Stimulated activated CD8-positive, alpha-beta memory T cell treated with anti-CD3 and anti-CD28 coated beads, Interleukin-2, amount 100 ng/mL, for 1 hour (primary cell): ENCODE results near the gene ZNF710.
"Not testable (repeated sequence)": the region's sequence is repeated elsewhere in the genome, so short reads cannot be mapped to it uniquely, and the experiment has no call there.

Experiments used
- DNase-seq, 2 donors: peaks; one replicate each; pipeline ENCODE4 v3.0.0-alpha.2; 2020; ENCODE audit warnings: low read depth in 2 of 2

ZNF710 gene, protein sequence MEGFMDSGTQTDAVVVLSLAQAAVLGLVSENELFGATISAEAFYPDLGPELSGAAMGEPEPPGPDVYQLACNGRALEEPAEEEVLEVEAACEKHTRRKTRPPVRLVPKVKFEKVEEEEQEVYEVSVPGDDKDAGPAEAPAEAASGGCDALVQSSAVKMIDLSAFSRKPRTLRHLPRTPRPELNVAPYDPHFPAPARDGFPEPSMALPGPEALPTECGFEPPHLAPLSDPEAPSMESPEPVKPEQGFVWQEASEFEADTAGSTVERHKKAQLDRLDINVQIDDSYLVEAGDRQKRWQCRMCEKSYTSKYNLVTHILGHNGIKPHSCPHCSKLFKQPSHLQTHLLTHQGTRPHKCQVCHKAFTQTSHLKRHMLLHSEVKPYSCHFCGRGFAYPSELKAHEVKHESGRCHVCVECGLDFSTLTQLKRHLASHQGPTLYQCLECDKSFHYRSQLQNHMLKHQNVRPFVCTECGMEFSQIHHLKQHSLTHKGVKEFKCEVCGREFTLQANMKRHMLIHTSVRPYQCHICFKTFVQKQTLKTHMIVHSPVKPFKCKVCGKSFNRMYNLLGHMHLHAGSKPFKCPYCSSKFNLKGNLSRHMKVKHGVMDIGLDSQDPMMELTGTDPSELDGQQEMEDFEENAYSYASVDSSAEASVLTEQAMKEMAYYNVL

DNA sequence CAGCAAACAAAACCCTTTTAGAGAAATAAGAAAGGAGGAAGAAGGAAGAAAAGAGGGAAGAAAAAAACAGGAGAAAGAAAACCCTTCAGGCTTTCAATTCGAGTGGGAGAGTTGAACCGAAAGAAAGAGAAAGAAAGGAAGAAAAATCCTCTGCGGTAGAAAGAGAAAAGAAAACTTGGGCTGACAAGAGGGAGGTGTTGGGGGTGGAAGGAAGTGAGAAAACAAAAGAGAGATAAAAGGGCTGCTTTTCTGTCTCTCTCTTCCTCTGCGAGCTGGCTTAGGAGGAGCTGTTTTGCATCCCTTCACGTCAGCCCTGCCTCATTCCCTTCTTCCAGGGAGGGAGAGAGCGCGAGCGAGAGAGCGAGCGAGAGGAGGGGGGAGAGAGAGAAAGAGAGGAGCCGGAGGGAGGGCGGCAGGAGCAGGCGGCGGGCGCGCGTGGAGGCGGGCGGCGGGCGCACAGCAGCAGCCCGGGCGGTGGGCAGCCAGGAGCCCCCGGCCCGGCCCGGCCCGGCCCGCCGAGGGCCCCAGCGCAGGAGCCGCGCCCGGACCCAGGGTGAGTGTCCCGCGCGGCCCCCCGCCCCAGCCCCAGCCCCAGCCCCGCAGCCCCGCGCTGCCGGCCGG lies at the start of gene ZNF710:
Gene ZNF710, plus strand, starts transcription at position 263 of the 621 bp plus-strand sequence. CDS start 65,814 bp downstream, outside the sequence.
- no peak for DNase-seq

DNA sequence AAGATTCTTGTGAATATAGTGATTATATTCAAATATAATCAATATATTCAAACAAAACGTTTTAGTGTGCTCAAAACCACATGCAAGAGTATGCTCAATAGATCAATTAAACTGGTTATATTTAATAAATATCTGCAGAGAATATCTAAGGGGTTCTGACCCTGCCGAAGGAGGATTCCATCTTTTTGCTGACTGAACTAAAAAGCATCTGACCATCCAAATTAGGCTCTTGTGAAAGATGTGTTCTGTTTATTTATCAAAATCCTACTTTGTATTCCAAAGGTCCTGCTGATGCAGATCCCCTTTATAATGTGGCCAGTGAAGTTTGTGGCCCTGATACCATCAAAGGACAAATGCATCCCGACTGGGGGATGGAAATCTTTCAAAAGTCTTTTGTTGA lies 46.6 kb upstream of the ZNF710 start:
- DNase-seq = no peak

DNA sequence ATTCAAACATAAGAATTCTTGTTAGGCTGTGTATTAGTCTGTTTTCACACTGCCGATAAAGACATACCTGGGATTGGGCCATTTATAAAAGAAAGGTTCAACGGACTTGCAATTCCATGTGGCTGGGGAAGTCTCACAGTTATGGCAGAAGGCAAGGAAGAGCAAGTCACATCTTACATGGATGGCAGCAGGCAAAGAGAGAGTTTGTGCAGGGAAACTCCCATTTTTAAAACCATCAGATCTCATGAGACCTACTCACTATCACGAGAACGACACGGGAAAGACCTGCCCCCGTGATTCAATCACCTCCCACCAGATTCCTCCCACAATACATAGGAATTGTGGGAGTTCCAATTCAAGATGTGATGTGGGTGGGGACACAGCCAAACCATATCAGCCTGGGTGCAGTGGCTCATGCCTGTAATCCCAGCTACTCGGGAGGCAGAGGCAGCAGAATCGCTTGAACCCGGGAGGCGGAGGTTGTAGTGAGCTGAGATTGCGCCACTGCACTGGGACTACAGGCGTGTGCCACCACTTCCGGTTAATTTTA lies 45.6 kb upstream of the ZNF710 start:
- not testable (repeated sequence) for DNase-seq

DNA sequence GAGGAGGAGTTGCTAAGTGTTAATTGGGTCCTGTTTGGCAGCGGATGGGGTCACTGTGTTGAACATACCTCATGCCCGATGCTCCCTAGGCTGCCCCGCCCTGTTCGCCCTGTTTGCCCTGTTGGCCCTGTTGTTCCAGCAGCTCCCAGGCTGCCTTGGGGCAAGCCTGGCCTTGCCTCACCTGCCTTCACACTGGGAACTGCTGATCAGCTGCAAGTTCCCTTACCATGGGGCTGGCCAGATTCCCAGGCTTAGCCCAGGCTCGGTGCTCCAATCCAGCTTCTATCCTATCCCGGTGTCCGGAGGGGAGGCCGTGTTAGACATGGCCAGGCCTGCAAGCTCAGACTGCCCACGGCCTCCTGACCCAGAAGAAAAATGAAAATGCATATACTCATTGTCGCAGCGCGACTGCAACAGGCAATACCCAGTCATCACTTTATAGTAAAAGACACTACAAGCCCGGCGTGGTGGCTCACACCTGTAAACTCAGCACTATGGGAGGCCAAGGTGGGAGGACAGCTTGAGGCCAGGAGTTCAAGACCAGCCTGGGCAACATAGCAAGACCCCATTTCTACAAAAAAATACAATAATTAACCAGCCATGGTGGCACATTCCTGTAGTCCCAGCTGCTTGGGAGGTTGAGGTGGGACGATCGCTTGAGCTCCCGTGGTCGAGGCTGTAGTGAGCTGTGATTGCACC lies 42.9 kb upstream of the ZNF710 start:
- no peak for DNase-seq

DNA sequence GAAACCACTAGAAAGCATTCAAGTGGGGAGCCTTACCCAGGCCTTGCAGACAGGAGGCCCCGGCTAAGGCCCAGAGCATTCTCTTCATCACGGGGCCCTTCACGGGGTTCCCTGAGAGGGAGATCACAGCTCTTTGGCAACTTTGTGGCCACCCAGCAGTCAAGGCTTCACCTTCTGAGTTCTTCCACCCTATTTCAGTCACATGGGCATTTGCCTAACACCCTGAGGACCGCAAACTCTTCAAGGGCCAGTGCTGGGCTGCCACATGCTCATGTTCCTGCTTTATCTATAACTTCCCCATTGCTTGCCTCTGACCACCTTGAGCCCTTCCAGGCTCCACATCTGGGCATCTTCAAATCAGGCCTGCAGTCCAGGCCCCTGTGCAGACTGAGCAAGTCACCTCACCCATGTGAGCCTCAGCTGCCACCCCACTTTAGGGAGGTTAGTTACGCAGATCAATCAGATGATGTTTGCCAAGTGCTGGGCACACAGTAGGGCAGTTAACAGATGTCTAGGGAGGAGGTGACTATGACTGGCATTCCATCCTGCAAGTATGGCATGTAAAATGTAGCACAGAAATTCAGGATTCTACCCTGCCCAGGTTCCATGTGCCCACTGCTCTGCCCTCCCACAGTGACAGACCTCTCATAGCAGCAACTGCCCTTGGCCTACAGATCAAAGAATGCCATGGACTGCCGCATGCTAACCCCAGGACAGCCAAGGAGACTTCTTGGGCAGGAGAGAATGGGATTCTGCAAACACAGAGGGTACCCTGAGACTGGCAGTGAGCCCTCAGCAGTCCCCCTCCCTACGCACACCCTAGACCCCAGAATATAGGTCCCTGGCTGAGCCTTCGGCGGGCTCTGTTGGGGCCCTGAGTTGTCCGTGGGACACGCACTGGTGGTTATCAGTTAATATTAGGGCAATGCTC lies 37.6 kb upstream of the ZNF710 start:
- no peak for DNase-seq

DNA sequence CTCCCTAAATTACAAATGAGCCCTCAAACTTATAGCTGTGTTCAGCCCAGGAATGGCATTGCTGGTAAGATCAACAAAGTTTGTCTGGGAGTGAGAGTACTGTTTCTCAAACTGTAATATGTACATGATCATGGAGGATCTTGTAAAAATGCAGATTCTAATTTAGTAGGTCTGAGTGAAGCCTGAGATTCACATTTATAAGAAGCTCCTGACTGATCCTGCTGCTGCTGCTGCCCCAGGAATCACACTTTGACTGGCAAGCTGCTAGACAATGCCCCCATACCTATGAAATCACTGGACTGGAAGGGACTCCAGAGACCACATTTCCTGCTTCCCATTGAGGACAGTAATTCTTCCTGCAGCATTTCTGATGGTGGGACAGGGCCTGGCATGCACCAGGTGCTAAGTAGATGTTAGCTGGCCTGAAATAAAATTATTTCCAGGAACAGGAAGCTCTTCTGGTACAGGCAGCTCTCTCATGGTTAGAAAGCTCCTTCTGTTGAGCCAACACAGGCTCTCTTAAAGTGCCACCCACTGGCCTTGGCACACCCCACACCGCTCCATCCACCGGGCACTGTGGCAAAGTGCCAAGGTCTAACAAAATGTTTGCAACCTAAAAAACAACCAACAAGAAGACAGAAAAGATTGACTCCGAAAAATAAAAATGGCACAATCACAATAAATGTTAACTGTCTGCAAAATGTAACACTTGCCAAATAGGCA lies 36.7 kb upstream of the ZNF710 start:
- no peak for DNase-seq

DNA sequence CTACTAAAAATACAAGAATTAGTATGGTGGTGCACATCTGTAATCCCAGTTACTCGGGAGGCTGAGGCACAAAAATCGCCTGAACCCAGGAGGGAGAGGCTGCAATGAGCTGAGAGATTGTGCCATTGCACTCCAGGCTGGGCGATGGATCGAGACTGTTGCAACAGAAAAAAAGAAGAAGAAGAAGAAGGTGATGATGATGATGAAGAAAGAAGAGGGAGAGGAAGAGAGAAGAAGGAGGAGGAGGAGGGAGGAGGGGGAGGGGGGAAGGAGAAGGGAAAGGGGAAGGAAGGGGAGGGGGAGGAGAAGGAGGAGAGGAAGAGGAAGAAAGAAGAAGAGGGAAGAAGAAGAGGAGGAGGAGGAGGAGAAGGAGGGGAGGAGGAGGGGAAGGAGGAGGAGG lies 33.2 kb upstream of the ZNF710 start:
- no peak for DNase-seq

DNA sequence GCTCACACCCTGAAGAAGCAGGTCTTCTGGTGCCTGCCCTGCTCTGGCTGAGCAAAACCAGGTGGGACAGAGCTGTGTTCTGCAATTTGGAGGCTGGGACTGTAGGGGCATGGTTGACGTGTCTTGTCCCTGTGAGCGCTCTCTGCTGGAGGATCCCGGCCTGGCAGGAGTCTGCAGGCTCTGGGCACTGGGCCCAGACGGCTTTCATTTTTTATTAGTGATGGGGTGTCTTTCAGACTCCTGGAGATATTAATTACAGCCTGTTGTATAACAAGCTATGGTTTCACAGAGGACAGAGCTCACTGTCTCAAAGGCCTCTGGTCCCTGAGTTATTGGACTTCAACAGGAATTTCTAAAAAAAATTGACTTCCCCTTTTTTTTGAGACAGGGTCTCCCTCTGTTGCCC lies 29.5 kb upstream of the ZNF710 start:
- DNase-seq = no peak

DNA sequence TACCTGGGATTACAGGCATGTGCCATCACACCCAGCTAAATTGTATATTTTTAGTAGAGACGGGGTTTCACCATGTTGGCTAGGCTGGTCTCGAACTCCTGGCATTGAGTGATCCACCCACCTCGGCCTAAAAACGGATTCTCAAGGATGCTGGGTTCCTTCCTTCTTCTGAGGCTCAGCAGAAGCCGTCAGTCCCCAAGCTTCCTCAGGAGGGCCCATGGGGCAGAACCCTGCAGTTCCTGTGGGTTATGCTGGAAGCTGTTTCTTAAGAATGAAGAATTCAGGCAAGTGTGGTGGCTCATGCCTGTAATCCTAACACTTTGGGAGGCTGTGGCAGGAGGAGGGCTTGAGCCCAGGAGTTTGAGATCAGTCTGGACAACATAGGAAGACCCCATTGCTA lies 29.0 kb upstream of the ZNF710 start:
- DNase-seq = no peak

DNA sequence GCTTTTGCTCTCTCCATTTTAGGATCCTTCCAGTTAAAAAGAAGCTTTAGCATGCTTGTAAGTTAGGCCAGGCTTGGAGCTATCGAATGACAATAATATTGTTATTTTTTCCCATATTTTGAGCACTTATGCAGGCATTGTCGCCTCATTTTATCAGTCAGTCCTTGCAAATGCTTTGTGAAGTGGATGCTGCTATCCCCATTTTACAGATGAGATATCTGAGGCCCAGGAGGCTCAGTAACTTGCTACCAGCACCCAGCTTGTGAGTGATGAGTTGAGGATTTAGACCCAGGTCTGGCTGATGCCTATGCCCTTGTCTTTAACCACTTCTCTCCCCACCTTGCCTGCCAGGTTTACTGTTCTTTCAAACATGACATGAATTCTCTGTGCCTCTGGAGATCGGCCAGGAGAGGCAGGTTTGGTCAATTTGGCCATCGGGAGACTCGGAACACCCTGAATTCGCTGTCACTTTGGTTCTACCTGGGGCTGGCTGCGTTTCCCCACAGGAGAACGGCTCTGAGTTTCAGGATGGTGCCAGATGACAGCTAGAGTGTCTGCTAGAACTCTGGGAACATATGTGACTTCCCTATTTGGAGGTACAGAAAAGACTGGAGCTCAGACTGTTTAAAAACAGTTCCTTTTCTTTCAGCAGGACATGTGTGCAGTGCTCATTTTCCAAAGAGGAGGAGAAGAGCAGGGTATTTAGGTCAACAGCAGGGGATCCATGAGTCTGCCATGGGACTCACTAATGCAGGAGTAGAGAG lies 25.5 kb upstream of the ZNF710 start:
- no peak for DNase-seq

DNA sequence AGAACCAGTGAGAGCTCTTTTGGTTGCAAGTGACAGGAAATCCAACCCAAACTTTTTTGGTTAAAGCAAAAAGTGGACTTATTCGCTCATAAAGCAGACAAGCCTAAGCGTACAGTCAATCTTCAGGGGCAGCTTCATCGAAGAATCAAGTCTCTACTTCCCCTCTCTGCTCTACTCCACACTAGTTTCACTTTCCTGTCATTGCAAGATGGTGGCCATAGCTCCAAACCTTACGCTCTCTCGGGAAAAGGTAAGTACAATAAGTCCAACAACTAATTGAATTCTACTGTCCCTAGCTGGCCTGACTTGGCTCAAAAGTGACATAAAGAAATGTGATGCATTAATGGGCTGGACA lies 24.9 kb upstream of the ZNF710 start:
- no peak for DNase-seq

DNA sequence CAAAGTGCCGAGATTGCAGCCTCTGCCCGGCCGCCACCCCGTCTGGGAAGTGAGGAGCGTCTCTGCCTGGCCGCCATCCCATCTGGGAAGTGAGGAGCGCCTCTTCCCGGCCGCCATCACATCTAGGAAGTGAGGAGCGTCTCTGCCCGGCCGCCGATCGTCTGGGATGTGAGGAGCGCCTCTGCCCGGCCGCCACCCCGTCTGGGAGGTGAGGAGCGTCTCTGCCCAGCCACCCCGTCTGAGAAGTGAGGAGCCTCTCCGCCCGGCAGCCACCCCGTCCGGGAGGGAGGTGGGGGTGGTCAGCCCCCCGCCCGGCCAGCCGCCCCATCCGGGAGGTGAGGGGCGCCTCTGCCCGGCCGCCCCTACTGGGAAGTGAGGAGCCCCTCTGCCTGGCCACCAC lies 23.3 kb upstream of the ZNF710 start:
- not testable (repeated sequence) for DNase-seq

DNA sequence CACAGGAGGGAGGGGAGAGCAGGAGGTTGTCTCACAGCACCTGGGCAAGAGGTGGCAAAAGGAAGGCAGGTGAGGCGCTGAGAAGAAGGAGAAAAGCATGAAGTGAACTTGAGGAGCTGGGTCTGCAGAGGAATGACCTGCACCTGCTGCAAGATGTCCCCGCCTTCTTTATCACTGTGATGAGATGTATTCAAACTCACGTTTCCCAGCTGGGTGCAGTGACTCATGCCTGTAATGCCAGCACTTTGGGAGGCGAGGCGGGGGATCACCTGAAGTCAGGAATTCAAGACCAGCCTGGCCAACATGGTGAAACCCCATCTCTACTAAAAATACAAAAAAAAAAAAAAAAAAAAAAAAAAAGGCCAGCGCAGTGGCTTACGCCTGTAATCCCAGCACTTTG lies 22.2 kb upstream of the ZNF710 start:
- DNase-seq = no peak

DNA sequence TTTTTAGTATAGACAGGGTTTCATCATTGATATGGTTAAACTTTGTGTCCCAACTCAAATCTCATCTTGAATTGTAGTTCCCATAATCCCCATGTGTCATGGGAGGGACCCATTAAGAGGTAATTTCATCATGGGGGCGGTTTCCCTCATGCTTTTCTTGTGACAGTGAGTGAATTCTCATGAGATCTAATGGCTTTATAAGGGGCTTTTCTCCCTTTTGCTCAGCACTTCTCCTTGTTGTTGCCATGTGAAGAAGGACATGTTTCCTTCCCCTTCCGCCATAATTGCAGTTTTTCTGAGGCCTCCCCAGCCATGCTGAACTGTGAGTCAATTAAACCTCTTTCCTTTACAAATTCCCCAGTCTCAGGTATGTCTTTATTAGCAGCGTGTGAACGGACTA lies 20.2 kb upstream of the ZNF710 start:
- DNase-seq = no peak

DNA sequence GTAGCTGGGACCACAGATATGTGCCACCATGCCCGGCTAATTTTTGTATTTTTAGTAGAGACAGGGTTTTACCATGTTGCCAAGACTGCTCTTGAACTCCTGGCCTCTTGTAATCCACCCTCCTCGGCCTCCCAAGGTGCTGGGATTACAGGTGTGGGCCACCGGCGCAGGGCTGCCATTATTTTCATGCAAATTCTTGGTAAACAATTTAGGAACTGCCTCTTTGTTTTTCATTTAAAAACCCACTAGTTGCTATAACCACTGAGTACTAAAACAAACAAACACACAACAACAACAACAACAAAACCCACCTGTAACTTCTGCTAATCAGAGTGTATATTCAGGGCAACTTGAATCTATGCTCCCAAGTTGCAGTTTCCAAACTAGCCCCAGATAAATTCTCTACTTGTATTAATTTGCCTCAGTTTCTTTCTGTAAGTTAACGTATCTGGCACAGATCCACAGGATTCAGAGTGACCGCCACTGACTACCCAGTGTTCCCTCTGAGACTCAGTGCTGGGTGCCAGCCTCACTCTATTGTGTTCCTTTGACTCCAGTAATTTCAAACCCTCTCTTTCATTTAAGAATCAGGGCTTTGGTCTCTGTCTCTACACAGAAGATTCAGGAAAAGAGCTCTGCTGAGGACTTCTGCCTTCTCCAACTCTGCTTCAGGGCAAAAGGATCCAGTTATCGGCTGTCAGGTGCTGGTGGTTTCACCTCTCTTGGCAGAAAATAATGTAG lies 18.6 kb upstream of the ZNF710 start:
- DNase-seq = no peak

DNA sequence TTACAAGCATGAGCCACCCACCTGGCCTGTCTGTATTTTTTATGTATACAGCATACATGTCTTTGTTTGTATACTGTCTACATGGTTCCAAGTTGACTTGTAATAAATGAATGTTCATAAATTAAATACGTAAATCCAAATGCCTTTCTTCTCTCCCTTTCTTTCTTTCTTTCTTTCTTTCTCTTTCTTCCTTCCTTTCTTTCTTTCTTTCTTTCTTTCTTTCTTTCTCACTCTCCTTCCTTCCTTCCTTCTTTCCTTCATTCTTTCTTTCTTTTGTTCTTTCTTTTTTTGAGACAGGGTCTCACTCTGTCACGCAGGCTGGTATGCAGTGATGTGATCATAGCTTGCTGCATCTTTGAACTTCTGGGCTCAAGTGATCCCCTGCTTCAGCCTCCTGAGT lies 17.1 kb upstream of the ZNF710 start:
- DNase-seq = no peak

DNA sequence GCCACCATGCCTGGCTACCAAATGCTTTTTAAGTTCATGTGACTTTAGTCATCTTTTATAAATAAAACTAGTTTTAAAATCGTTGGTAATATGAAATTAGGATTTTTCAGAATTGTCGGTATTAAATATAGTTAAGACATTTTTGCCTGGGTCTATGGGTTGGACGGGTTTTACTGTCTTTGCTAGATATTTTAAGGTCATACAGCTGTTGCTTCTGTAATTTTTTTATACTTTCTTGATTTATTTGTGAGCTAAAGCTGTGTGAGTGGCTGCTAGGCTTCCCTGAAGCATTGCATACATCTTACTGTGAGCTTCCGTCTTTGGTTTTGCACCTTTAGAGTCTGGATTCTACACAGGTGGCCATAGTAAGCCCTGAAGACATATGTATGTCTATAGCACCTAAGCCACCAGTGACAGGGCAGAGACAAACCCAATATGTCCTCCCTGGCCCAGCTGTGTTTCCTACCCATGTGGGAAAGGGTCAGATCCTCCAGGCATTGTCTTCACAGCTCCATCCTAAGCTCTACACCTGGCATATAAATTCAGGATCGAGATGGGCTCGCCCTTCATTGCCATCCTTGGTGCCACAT lies 16.6 kb upstream of the ZNF710 start:
- no peak for DNase-seq

DNA sequence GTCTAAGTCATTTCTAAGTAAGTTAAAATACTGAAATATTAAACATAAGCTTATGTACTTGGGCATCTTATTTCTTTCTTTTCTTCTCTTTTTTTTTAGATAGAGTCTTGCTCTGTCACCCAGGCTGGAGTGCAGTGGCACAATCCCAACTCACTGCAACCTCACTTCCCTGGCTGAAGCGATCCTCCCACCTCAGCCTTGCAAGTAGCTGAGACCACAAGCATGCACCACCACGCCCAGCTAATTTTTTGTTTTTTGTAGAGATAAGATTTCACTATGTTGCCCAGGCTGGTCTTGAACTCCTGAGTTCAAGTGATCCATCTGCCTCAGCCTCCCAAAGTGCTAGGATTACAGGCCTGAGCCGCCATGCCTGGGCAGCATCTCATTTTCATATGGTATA lies 16.0 kb upstream of the ZNF710 start:
- no peak for DNase-seq
